ENCODE measurements around the gene MATN1. TPM values are rescaled to one million over a fixed set of nuclear protein-coding genes. Genes with fewer than 3 reads are reported as not detected.
"Not testable (repeated sequence)": the region's sequence is repeated elsewhere in the genome, so short reads cannot be mapped to it uniquely, and the experiment has no call there.

Gene MATN1
- total RNA-seq, 1 experiment from 2014 or later = 0.24 TPM

GRCh38 chr1:30688920-30689794 lies 34.2 kb downstream of the MATN1 start:
- Mint-ChIP-seq H3K36me3 (no peaks in the 10 kb centered on the region), H3K4me3 (no peak overlapping the region), H3K4me1 (peaks cover 42% of the 10 kb centered on the region), H3K27me3 (ENCODE audit: low read depth) (peaks cover 15% of the 10 kb centered on the region), H3K27ac (no peak overlapping the region), H3K9me3 (no peaks in the 10 kb centered on the region)
- DNase-seq (ENCODE audit: low spot score) (no peak), ATAC-seq (no peak)
- no peak for TF ChIP-seq RELA (CRISPR knock-in tag; IDR thresholded peaks at IDR 0.05; ENCODE audit: borderline replicate concordance)
- no peak for TF ChIP-seq OVOL2 (CRISPR knock-in tag; IDR thresholded peaks at IDR 0.05; ENCODE audit: borderline replicate concordance)
- no peak for TF ChIP-seq GRHL2 (CRISPR knock-in tag; IDR thresholded peaks at IDR 0.05; ENCODE audit: insufficient replicate concordance, severe bottlenecking)
- no peak for TF ChIP-seq ZNF232 (CRISPR knock-in tag; IDR thresholded peaks at IDR 0.05)
- TF ChIP-seq PREB (CRISPR knock-in tag; IDR thresholded peaks at IDR 0.05; ENCODE audit: borderline replicate concordance) = no peak
- TF ChIP-seq USF1 (CRISPR knock-in tag; IDR thresholded peaks at IDR 0.05) = no peak
- TF ChIP-seq NFATC4 (CRISPR knock-in tag; IDR thresholded peaks at IDR 0.05) = no peak
- TF ChIP-seq MXD4 (CRISPR knock-in tag; IDR thresholded peaks at IDR 0.05; ENCODE audit: borderline replicate concordance) = no peak
- TF ChIP-seq JUN (CRISPR knock-in tag; IDR thresholded peaks at IDR 0.05) = no peak
- no peak for TF ChIP-seq CREM (CRISPR knock-in tag; IDR thresholded peaks at IDR 0.05)
- no peak for TF ChIP-seq ETV6 (CRISPR knock-in tag; IDR thresholded peaks at IDR 0.05)
- no peak for TF ChIP-seq ZNF416 (CRISPR knock-in tag; IDR thresholded peaks at IDR 0.05)
- TF ChIP-seq SOX15 (CRISPR knock-in tag; IDR thresholded peaks at IDR 0.05) = no peak
- POLR2A ChIA-PET = no interaction called here
- CTCF ChIA-PET = interaction anchor here (2.4 kb wide), 1 partner anchor 19 kb away, joined by 13 read pairs; no protein-coding TSS in a partner anchor

DNA sequence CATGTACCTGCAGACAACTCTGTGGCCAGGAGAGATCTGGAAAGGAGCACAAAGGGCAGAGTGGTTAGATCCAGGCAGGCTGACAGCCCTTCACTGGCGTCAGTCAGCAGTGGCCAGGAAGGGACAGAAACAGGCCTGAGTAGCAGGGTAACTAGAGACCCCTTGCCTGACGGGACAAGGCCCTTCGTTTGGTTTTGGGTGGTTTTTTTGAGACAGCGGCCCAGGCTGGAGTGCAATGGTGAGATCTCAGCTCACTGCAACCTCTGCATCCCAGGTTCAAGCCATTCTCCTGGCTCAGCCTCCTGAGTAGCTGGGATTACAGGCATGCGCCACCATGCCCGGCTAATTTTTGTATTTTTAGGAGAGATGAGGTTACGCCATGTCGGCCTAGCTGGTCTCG lies 34.9 kb downstream of the MATN1 start:
- ATAC-seq; H3K36me3 Mint-ChIP-seq; H3K9me3 Mint-ChIP-seq; DNase-seq (ENCODE audit: low spot score); H3K27ac Mint-ChIP-seq; H3K4me3 Mint-ChIP-seq: not testable (repeated sequence)
- Mint-ChIP-seq H3K4me1 (peaks cover 39% of the 10 kb centered on the region), H3K27me3 (ENCODE audit: low read depth) (peaks cover 18% of the 10 kb centered on the region)
- POLR2A ChIA-PET = interaction anchor here (0.6 kb wide), 1 partner anchor 253 kb away, joined by 9 read pairs; no protein-coding TSS in a partner anchor
- CTCF ChIA-PET = interaction anchor here (2.4 kb wide), 1 partner anchor 20 kb away, joined by 13 read pairs; no protein-coding TSS in a partner anchor

GRCh38 chr1:30687886-30688285 lies 35.5 kb downstream of the MATN1 start:
- Mint-ChIP-seq H3K4me1 (peaks cover 39% of the 10 kb centered on the region), H3K4me3 (no peak overlapping the region), H3K9me3 (no peaks in the 10 kb centered on the region), H3K27ac (no peak overlapping the region), H3K27me3 (ENCODE audit: low read depth) (peaks cover 18% of the 10 kb centered on the region), H3K36me3 (no peaks in the 10 kb centered on the region)
- POLR2A ChIA-PET = no interaction called here
- ATAC-seq (no peak), DNase-seq (ENCODE audit: low spot score) (no peak)
- CTCF ChIA-PET = no interaction called here
- TF ChIP-seq FOXP1 (CRISPR knock-in tag; IDR thresholded peaks at IDR 0.05; ENCODE audit: borderline replicate concordance) (no peak), EMX1 (CRISPR knock-in tag; IDR thresholded peaks at IDR 0.05) (no peak), PREB (CRISPR knock-in tag; IDR thresholded peaks at IDR 0.05; ENCODE audit: borderline replicate concordance) (no peak), GRHL2 (CRISPR knock-in tag; IDR thresholded peaks at IDR 0.05; ENCODE audit: insufficient replicate concordance, severe bottlenecking) (no peak), ZNF512 (CRISPR knock-in tag; IDR thresholded peaks at IDR 0.05; ENCODE audit: borderline replicate concordance) (no peak), NFE2L1 (CRISPR knock-in tag; IDR thresholded peaks at IDR 0.05) (no peak), TCF7 (CRISPR knock-in tag; IDR thresholded peaks at IDR 0.05; ENCODE audit: low read depth) (no peak)
- TF ChIP-seq, protein P1, sequence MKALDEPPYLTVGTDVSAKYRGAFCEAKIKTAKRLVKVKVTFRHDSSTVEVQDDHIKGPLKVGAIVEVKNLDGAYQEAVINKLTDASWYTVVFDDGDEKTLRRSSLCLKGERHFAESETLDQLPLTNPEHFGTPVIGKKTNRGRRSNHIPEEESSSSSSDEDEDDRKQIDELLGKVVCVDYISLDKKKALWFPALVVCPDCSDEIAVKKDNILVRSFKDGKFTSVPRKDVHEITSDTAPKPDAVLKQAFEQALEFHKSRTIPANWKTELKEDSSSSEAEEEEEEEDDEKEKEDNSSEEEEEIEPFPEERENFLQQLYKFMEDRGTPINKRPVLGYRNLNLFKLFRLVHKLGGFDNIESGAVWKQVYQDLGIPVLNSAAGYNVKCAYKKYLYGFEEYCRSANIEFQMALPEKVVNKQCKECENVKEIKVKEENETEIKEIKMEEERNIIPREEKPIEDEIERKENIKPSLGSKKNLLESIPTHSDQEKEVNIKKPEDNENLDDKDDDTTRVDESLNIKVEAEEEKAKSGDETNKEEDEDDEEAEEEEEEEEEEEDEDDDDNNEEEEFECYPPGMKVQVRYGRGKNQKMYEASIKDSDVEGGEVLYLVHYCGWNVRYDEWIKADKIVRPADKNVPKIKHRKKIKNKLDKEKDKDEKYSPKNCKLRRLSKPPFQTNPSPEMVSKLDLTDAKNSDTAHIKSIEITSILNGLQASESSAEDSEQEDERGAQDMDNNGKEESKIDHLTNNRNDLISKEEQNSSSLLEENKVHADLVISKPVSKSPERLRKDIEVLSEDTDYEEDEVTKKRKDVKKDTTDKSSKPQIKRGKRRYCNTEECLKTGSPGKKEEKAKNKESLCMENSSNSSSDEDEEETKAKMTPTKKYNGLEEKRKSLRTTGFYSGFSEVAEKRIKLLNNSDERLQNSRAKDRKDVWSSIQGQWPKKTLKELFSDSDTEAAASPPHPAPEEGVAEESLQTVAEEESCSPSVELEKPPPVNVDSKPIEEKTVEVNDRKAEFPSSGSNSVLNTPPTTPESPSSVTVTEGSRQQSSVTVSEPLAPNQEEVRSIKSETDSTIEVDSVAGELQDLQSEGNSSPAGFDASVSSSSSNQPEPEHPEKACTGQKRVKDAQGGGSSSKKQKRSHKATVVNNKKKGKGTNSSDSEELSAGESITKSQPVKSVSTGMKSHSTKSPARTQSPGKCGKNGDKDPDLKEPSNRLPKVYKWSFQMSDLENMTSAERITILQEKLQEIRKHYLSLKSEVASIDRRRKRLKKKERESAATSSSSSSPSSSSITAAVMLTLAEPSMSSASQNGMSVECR (CRISPR knock-in tag; IDR thresholded peaks at IDR 0.05; ENCODE audit: borderline replicate concordance) = no peak
- TF ChIP-seq, protein P2, sequence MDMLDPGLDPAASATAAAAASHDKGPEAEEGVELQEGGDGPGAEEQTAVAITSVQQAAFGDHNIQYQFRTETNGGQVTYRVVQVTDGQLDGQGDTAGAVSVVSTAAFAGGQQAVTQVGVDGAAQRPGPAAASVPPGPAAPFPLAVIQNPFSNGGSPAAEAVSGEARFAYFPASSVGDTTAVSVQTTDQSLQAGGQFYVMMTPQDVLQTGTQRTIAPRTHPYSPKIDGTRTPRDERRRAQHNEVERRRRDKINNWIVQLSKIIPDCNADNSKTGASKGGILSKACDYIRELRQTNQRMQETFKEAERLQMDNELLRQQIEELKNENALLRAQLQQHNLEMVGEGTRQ (CRISPR knock-in tag; IDR thresholded peaks at IDR 0.05) = no peak

Measured in WTC11 (cell line).